GM18508 (cell line): Measurements from ENCODE around the gene DCAF8.

Experiments
- ATAC-seq: cut with Tn5 transposase; IDR thresholded peaks from one replicate; pipeline ENCODE4 v1.9.1; 2021; ENCODE audit warnings: moderate number of reproducible peaks; ENCODE audit not compliant: insufficient read depth, unreplicated experiment

DCAF8 gene

DNA sequence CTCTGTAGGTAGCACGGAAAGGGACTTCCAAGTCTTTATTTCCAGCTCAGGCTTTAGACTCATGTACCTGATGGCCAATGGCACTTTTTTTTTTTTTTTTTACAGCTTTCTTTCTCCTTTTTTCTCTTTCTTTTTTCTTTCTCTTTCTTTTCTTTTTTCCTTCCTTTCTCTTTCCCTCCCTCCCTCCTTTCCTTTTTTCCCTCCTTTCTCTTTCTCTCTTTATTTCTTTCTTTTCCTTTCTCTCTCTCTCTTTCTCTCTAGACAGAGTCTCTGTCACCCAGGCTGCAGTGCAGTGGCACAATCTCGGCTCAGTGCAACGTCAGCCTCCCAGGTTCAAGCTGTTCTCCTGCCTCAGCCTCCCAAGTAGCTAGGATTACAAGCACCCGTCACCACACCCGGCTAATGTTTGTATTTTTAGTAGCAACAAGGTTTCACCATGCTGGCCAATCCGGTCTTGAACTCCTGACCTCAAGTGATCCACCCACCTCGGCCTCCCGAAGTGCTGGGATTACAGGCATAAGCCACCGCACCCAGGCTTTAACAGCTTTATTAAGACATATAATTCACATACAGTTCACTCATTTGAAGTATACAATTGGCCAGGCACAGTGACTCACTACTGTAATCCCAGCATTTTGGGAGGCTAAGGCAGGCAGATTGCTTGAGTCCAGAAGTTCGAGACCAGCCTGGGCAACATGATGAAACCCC lies 5.1 kb upstream of the DCAF8 start:
- no peak for ATAC-seq

DNA sequence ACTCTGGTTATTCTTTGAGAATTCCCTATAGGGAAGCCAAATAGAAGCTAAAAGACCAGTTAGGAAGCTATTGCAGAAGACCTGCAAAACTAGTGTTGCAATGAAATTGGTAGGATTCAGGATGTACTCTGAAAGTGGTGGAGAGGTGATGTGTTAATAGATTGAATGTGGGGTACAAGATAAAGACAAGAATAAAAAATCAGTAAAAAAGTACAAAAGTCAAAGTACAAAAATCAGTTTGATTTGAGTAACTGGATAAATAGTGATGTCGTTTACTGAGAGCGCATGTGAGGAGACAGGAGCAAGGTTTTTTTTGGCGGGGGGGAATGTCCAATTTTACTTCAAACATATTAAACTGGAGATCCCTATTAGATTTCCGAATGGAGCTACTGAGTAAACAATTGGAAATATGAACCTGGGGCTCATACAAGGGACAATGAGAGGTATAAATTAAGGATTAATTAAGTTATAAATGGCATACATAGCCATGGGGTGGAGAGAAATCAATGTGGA lies 2.5 kb upstream of the DCAF8 start:
- no peak for ATAC-seq

DNA sequence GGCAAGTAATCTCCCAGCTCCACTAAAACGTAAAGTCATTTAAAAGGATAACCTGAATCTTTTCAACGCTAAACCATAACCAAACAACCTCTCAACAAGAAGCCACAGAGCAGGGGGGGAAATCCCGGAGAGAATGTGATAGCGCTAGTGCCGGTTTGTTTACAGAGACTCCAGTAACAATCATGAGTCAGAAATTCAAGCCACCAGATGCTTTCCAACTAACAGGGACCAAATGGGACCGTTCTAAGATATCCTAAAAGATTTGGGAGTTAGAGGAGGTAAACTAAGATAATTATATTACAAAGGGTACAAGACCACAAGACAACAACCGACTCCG lies 825 bp downstream of the DCAF8 start:
- ATAC-seq: no peak

DNA sequence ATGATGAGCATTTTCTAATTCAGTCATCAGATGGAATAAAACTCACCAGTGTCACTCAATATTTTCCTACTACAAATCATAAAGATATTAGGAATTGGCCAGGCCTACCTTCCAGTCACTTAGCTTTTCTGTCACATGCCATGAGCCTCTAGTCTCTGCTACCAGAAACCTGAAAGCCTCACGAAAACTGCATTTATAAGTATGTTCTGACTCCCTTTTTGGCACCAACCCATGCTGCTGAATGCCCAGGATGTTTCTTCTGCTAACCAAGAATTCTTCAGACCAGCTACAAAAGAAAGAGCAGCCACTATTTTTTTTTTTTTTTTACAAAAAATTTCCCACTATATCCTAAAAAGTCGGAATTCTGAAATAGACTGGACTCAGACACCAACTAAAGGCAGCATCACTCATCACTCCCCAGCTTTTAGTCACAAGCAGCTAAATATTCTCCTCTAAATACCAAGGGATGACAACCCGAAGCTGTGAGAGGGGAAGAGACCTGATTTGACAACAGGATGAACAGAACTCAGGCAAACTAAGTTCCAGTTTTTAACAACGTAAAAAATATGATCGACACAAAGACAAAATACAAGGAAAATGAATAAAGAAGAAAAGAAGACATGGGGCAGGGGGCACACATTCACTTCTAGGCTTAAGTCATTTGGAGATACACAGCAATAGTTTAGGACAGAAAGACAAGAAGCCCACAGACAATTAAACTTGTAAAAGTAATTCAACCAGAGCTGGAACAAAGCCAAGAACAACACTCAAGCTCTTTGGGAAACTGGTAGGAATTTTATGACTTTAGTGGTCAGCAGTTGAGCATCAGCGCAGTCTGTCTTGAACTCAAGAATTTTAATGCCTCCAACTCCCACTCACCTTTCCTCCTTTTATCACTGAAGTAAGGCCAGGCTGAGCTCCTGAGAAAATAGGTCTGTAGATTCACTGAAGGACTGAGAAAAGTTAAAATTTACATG lies 1.7 kb downstream of the DCAF8 start:
- ATAC-seq: no peak

DNA sequence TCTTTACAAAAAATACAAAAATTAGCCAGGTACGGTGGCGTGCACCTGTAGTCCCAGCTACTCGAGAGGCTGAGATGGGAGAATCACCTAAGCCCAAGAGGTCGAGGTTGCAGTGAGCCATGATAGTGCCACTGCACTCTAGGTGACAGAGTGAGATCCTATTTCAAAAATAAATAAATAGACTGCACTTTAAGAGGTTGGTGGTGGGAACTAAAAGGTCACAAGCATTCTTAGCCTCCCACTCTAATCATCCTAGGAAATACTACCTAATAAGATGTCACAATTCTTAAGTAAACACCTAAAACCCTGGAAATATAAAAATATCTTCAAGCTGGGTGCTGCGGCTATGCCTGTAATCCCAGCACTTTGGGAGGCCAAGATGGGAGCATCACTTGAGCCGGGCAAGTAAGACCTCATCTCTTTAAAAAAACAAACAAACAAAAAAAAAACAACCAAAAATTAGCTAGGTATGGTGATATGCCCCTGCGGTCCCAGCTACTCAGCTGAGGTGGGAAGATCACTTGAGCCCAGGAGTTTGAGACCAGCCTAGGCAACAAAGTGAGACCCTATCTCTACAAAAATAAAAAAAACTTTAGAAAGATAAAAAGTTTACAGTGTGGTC lies 4.1 kb downstream of the DCAF8 start:
- no peak for ATAC-seq

DNA sequence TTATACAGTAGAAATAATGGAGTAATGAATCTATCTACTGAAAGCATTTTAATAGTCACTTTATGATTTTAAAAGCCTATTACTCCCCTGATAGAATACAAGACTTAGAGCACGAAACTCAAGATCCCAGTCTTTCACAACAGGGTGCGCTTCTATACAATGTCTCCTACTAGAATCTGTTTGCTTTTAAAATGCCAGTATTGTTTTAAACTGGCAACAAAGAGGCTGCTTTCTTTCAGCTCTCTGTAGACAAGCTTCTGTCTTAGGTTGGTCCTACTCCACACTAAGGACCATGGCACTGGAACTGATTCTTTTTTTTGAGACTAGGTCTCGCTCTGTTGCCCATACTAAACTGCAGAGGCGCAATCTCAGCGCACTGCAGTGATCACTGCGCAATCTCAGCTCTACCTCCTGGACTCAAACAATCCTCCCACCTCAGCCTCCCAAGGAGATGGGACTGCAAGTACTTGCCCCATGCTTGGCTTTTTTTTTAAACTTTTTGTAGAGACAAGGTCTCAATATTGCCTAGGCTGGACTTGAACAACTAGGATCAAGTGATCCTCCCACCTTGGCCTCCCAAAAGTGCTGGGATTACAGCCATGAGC lies 4.8 kb downstream of the DCAF8 start:
- no peak for ATAC-seq

DNA sequence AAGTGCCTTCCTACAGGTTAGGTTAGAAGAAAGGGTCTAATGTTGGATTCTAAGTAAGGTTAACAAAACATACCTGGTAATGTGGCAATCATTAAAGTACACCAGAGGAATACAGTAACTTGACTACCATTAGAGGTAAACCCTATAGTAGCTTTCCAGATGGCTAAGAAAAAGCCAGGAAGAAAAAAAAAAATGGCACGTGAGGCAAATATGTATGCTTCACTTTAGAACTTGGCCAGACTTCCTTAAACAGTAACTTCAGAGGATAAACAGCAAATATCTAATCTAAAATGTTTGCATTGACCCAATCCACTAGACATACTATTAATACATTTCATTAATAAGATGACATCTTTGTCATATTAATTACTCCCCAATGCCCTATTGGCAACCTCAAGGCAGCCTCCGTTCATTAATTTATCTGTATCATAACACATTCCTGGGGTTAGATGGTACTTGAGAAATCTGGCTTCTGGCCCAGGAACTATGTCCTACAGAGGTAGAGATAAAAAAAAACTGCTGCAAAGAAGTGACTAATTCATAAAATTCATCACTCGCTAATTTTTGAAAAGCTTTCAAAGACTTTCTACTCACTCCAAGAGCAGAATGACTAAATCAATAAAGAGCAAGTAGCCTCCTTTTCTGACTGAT lies 5.8 kb downstream of the DCAF8 start:
- ATAC-seq: no peak

DNA sequence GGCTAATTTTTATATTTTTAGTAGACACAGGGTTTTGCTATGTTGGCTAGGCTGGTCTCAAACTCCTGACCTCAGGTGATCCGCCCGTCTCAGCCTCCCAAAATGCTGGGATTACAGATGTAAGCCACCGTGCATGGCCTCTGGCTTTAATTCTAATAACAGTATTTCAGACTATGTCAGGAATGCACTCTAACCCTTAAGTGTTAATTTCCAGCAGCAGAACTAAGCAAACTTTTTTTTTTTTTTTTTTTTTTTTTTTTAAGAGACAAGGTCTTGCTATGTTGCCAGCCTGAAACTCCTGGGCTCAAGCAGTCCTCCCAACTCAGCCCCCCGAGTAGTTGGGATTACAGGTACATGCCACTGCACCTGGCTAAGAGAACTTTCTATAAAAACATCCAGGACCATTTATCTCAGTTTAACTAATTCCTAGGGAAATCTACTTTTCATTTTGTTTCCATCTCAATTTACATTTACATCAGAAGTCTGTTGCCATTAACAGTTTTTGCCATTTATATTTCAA lies 6.5 kb downstream of the DCAF8 start:
- ATAC-seq: no peak

DNA sequence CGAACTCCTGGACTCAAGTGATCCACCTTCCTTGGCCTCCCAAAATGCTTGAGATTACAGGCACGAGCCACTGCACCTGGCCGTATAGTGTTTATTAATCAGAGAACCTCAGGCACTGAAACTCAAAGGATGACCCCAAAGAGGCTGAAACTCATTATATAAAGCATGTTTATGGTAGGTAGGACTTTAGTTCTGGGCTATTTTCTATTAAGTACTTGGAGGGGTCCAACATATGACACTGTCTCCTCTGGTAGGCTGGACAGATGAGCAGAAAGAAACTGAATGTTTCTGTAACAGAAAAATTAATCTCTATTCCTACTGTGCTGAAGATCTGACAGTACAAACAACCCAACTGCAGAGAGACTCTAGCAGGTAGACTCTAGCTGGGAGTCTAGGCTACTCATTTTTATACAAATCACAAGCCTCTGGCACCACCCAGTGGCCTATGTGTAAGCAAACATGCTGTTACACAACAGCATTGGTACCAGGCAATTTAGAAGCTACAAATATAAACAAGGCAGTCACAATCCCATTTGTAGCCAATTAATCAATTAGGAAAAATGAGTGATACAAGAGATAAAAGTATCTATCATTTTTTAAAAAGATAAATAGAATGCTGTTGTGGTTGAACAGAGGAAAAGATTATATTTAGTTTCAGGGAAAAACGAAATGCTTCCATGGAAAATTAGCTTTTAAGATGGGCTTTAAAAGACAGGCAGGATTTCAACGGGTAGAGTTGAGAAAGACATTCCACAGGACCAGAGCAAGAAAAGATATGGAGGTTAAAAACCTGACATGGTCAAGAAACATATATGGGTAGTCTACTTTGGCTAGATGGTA lies 10.4 kb downstream of the DCAF8 start:
- ATAC-seq: no peak

DNA sequence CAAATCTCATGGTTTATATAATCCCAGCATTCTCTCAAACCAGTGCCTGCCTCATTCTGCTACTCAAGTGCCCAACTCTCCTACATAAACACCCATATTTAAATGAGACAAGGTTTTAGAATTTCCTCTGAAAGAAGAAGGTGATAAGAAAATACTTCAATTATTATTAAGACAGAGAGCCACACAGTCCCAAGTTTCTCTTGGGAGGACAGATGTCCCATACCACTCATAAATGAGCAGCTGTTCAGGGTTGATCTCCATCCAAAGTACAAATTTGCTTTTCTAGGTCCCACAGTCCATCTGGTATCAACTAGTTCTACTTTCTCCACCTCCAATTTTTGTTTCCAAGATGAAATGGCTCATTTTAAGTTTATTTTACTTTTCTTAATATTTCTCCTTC lies 11.3 kb downstream of the DCAF8 start:
- no peak for ATAC-seq

DNA sequence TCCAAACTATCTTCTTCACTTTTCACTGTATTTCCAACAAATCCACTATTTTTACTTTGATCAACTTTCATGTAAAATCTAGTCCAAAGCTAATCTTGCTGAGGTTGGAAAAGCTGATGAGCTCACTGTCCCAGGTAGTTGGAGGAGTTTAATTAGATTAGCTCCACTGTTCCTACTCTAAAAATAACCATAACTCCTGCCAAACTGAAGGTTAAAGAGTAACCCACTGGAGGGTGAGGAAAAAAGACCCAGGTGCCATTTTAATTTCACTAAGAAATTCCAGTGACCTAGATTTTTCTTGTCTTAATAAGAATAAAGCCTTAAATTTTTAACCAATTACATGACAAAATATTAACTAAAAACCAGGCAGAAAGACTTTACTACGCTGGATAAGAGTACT lies 15.3 kb downstream of the DCAF8 start:
- no peak for ATAC-seq

DNA sequence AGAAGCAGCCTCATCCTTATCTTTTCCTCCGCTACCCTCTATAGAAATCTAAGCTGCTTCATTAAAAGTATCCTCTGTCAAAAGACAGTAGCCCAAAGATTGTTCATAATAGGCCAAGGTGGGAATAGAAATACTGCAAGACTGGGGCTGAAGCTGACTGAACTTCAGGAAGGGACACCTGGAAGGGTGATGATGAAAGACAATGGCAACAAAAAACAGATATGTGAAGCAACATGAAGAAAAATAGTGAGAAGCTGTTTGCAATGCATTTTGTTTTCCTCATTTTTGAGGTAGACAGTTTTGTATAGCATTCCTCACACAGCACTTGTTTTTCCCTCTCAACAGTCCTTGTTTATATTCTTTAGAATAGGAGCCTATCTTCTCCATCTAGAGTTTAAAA lies 16.9 kb downstream of the DCAF8 start:
- ATAC-seq: no peak

DNA sequence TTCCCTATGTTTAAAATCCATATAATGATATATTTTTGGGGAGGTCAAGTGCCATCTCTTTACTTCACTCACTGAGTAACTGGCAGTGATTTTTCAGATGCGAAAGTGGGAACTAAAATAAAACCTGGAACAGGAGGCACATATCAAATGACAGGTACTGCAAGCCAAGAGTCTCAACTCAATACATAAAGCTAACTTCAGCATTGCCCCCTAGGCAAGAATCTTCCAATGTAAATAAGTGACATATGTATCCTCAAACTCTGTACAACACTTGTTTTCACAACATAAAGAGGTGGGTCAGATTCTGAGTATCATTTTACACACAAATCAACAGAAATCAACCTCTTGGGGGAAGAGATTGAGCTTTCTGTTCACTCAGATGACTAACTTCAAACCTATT lies 18.1 kb downstream of the DCAF8 start:
- ATAC-seq: no peak

DNA sequence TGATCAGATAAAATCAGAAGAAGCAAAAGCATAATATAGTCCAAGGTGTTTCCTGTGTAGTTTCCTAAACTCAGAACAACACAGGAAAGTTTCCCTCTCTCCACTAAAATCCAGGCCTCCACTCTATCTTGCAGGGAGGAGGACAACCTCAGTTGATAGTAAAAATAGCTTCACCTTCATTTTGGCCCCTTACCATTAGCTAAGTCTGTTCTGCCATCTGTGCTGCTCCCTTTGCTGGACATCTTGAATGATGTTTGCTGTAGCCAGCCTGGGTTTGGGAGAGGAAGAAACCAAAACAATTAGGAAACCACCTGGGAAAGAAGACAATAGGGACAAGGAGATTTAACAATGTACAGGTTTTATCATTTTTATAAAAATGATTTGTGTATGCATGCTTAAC lies 18.6 kb downstream of the DCAF8 start:
- no peak for ATAC-seq

DNA sequence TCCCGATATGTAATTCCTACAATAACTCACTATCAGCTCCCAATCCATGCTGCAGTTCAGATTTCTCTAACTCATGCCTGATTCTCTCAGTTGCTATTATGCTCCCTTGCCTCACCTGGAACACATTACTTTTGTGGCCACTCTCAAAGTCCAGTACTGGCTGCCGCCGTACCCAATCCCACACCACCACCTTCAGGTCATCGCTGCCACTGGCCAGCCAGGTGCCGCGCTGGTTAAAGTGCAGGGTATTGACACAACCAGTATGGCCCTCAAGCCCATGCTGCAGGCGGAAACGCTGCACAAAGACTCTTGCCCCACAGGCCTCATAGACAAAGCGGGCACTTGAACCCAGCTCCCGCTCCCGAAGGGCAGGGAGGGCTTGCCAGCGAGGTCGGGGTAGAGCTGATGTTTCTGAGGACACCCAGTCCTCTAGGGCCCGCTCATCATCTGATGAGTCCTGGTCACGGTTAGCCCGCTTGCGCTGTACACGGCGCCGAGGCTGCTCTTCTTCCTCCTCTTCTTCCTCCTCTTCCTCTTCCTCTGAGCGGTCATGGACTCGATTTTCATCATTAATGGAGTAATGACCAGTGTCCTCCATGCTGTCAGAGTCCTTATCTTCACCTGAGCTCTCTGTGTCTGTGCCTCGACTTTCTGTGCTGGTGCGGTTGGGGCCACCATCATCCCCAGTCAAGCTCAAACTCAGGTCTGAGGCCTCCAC lies 22.6 kb downstream of the DCAF8 start:
- ATAC-seq: no peak

DNA sequence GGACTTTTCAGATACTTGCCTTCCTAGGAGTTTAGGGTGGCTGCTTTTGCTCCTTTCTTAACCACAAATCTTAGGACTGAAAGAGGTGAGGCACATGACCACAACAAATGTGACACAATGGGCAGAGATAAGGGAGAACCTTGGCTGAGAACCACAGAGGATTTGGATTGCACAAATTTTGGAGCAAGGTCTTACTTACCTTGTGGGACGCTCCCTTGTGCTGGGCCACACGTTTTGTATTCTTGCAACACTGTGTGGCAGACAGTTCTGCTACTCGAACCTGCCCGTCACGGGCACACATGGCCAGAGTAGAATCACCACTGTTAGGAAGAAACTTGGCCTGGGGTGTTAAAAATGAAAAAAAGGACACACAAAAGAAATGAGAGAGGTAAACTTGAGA lies 23.9 kb downstream of the DCAF8 start:
- no peak for ATAC-seq

DNA sequence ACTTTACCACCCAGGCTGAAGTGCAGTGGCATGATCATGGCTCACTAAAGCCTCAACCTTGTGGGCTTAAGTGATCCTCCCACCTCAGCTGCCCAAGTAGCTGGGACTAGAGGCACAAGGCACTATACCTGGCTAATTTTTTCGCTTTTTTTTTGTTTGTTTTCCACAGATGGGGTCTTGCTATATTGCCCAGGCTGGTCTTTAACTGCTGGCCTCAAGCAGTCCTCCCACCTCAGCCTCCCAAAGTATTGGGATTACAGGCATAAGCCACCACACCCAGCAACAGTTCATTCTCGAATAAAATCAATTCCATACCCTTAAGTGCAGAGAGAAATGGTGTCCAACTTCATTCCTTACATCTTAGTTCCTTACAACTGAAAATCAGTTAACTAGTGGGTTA lies 24.8 kb downstream of the DCAF8 start:
- ATAC-seq: no peak

DNA sequence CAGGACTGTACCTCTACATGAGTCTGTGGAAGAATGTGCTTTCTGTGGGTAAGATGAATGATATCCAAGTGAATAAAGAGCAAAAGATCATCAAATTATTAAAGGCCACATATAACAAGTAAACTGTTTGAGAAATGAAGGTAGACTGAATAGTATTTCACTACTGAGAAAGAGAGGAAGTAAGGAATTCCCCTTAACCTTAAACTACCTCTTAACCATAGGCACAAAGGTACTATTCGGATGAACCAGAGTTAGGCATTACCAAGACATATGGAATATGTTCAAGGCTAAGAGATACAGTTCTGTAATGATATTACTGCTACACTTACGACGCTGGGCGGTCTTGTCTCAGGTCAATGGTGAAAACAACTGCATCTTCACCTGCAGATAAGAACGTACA lies 25.5 kb downstream of the DCAF8 start:
- no peak for ATAC-seq

DNA sequence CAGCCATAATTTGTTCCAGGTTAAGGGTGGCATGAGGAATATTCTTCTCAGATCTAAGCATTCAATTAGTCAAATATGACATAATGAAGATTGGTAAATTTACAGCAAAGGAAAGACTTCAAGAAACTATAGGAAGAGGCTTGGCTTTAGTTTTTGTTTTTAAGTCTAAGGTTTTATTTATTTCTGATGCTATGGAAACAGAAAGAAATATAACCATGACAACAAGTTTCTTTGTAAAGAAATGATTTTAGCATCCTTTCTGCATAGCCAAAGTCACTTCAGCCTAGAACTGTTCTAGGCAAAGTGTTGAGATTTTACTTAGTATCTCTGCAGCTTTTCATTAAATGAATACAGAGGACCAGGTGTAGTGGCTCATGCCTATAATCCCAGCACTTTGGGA lies 29.4 kb downstream of the DCAF8 start:
- no peak for ATAC-seq
